H1 (cell line): ENCODE data around the gene RPL38. TPM values are rescaled to one million over a fixed set of nuclear protein-coding genes. Genes with fewer than 3 reads are reported as not detected.

Experiments used
- CTCF ChIA-PET: fragments of 300-600 bp; sonication (Branson Sonifier 250); formaldehyde crosslinking; loops from one replicate; lab custom pipeline; 2021; ENCODE audit not compliant: partially characterized antibody; lab: Charles Lee
- POLR2A ChIA-PET: fragments of 300-600 bp; sonication (Branson Sonifier 250); formaldehyde crosslinking; loops from one replicate; lab custom pipeline; 2021; ENCODE audit warnings: inconsistent platforms; ENCODE audit not compliant: partially characterized antibody; lab: Charles Lee
- DNase-seq, 2 experiments: peaks; one replicate each; pipeline versions ENCODE4 v3.0.0 to v3.0.0-alpha.2; 2010 to 2022; ENCODE audit warnings: low spot score in 2 of 2, low read depth in 1 of 2, mixed read lengths in 1 of 2
- FAIRE-seq: peaks from 2 replicates; lab custom pipeline; 2011; peaks lifted over from hg19 to GRCh38; lab: Jason Lieb, UNC
- H2AFZ ChIP-seq: 2 replicates; pipeline ENCODE4 v1.8.1; 2012; ENCODE audit warnings: low read length, inconsistent platforms
- H2AK5ac ChIP-seq: 2 replicates; pipeline ENCODE4 v1.6.1; 2013; ENCODE audit warnings: low read depth, low read length
- H2BK120ac ChIP-seq: replicated peaks from 2 replicates; pipeline ENCODE3; 2013; ENCODE audit warnings: low read depth, low read length, inconsistent platforms
- H2BK12ac ChIP-seq: 2 replicates; pipeline ENCODE4 v1.6.1; 2013; ENCODE audit warnings: low read depth, low read length
- H2BK15ac ChIP-seq: 2 replicates; pipeline ENCODE4 v1.6.1; 2013; ENCODE audit warnings: low read length
- H2BK20ac ChIP-seq: 2 replicates; pipeline ENCODE4 v1.6.1; 2013; ENCODE audit warnings: low read length
- H2BK5ac ChIP-seq: 2 replicates; pipeline ENCODE4 v1.6.1; 2013; ENCODE audit warnings: low read depth, low read length
- H3K14ac ChIP-seq: 2 replicates; pipeline ENCODE4 v1.6.1; 2013; ENCODE audit warnings: inconsistent platforms; ENCODE audit not compliant: insufficient read length
- H3K18ac ChIP-seq: 2 replicates; pipeline ENCODE4 v1.6.1; 2013; ENCODE audit warnings: low read length; ENCODE audit errors: extremely low read depth
- H3K23ac ChIP-seq: 2 replicates; pipeline ENCODE4 v1.6.1; 2013; ENCODE audit warnings: inconsistent platforms; ENCODE audit not compliant: insufficient read length
- H3K23me2 ChIP-seq: 2 replicates; pipeline ENCODE4 v1.6.1; 2013; ENCODE audit warnings: low read depth, low read length
- H3K27ac ChIP-seq: 2 replicates; pipeline ENCODE4 v1.6.1; 2011; ENCODE audit warnings: low read depth, low read length, inconsistent platforms
- H3K27me3 ChIP-seq, 4 experiments: replicated peaks in 1 of 4; 1 replicate in 1 of 4; 2 replicates in 3 of 4; pipeline versions ENCODE4 v1.6.1 to v1.8.1; 2011 to 2013; ENCODE audit warnings: low read length in 3 of 4, mild to moderate bottlenecking in 3 of 4, inconsistent platforms in 2 of 4, mixed read lengths in 2 of 4, moderate library complexity in 1 of 4; ENCODE audit not compliant: control insufficient read depth in 3 of 4, insufficient read depth in 3 of 4; ENCODE audit errors: extremely low read depth in 1 of 4
- H3K36me3 ChIP-seq, 4 experiments: 2 replicates each; pipeline versions ENCODE4 v1.6.1 to v1.8.1; 2011 to 2013; ENCODE audit warnings: mild to moderate bottlenecking in 4 of 4, low read length in 3 of 4, moderate library complexity in 2 of 4, control low read depth in 1 of 4, inconsistent platforms in 1 of 4; ENCODE audit not compliant: insufficient read depth in 4 of 4, control insufficient read depth in 2 of 4
- H3K4ac ChIP-seq: replicated peaks from 2 replicates; pipeline ENCODE3; 2013; ENCODE audit warnings: low read length, low read depth, mixed read lengths, inconsistent platforms; ENCODE audit not compliant: insufficient read length
- H3K4me1 ChIP-seq, 4 experiments: replicated peaks in 1 of 4; 1 replicate in 1 of 4; 2 replicates in 3 of 4; pipeline versions ENCODE4 v1.6.1 to v1.8.1; 2011 to 2013; ENCODE audit warnings: low read length in 3 of 4, inconsistent platforms in 2 of 4, mixed read lengths in 1 of 4; ENCODE audit not compliant: insufficient read depth in 4 of 4, control insufficient read depth in 3 of 4
- H3K4me2 ChIP-seq, 2 experiments: 2 replicates each; pipeline versions ENCODE4 v1.6.1 to v1.8.1; 2011 to 2013; ENCODE audit warnings: low read depth in 2 of 2, low read length in 2 of 2, control low read depth in 1 of 2, inconsistent platforms in 1 of 2, mild to moderate bottlenecking in 1 of 2; ENCODE audit not compliant: insufficient read depth in 1 of 2
- H3K4me3 ChIP-seq, 4 experiments: fragments of 200-600, 300-600 bp in 1 of 4; sonication (generic), shearing (Covaris generic), sonication (Bioruptor Twin) in 1 of 4; 2 replicates each; pipeline versions ENCODE4 v1.5.1 to v1.8.1; 2011 to 2016; ENCODE audit warnings: low read length in 4 of 4, low read depth in 3 of 4, control low read depth in 2 of 4, inconsistent platforms in 2 of 4, mild to moderate bottlenecking in 2 of 4, mixed read lengths in 1 of 4, moderate library complexity in 1 of 4; ENCODE audit not compliant: insufficient read depth in 2 of 4; ENCODE audit errors: extremely low read depth in 1 of 4
- H3K56ac ChIP-seq: replicated peaks from 2 replicates; pipeline ENCODE3; 2013; ENCODE audit warnings: low read depth, mild to moderate bottlenecking, mixed read lengths, low read length, inconsistent platforms; ENCODE audit not compliant: insufficient read length
- H3K79me1 ChIP-seq: 2 replicates; pipeline ENCODE4 v1.6.1; 2013; ENCODE audit warnings: low read depth, low read length, control low read depth
- H3K79me2 ChIP-seq, 2 experiments: 2 replicates each; pipeline versions ENCODE4 v1.6.1 to v1.8.1; 2012 to 2013; ENCODE audit warnings: low read length in 2 of 2, mild to moderate bottlenecking in 2 of 2, inconsistent platforms in 1 of 2; ENCODE audit not compliant: insufficient read depth in 2 of 2, control insufficient read depth in 1 of 2
- H3K9ac ChIP-seq, 4 experiments: replicated peaks in 1 of 4; 1 replicate in 1 of 4; 2 replicates in 3 of 4; pipeline versions ENCODE4 v1.6.1 to v1.8.1; 2011 to 2013; ENCODE audit warnings: low read depth in 3 of 4, low read length in 3 of 4, control low read depth in 2 of 4, mild to moderate bottlenecking in 2 of 4, moderate library complexity in 2 of 4, inconsistent platforms in 1 of 4; ENCODE audit errors: extremely low read depth in 1 of 4
- H3K9me3 ChIP-seq, 2 experiments: 2 replicates each; pipeline versions ENCODE4 v1.6.1 to v1.8.1; 2012 to 2013; ENCODE audit warnings: mild to moderate bottlenecking in 2 of 2, moderate library complexity in 2 of 2, control low read depth in 1 of 2, inconsistent platforms in 1 of 2, low read depth in 1 of 2, low read length in 1 of 2, mixed read lengths in 1 of 2; ENCODE audit not compliant: insufficient read depth in 2 of 2
- H4K20me1 ChIP-seq, 2 experiments: replicated peaks in 1 of 2; 2 replicates each; pipeline versions ENCODE3 to v1.8.1; 2011 to 2013; ENCODE audit warnings: inconsistent platforms in 2 of 2, low read length in 2 of 2, mild to moderate bottlenecking in 1 of 2; ENCODE audit not compliant: insufficient read depth in 2 of 2, control insufficient read depth in 1 of 2
- H4K5ac ChIP-seq: 2 replicates; pipeline ENCODE4 v1.6.1; 2013; ENCODE audit warnings: low read length, low read depth, mixed read lengths, inconsistent platforms; ENCODE audit not compliant: insufficient read length
- H4K8ac ChIP-seq: 2 replicates; pipeline ENCODE4 v1.8.0; 2013; ENCODE audit warnings: mild to moderate bottlenecking, moderate library complexity, low read length, inconsistent platforms; ENCODE audit not compliant: insufficient read depth; ENCODE audit errors: extremely low read depth
- H4K91ac ChIP-seq: replicated peaks from 2 replicates; pipeline ENCODE3; 2013; ENCODE audit warnings: low read length, mixed read lengths, inconsistent platforms; ENCODE audit not compliant: insufficient read length
- BCL11A ChIP-seq, 2 experiments: IDR thresholded peaks; one replicate each; pipeline ENCODE4 v1.6.1; 2011; ENCODE audit warnings: low read depth in 2 of 2, low read length in 2 of 2, mild to moderate bottlenecking in 2 of 2
- CHD2 ChIP-seq: IDR thresholded peaks from 2 replicates; pipeline ENCODE4 v1.6.1; 2012; ENCODE audit warnings: low read length, improper control_type of control experiment
- EZH2 ChIP-seq: fragments of 200-600 bp; sonication (generic); IDR thresholded peaks from 2 replicates; pipeline ENCODE4 v1.7.1; 2012; ENCODE audit warnings: low read depth, mild to moderate bottlenecking, moderate library complexity, low read length, inconsistent platforms; ENCODE audit not compliant: severe bottlenecking
- HDAC6 ChIP-seq: IDR thresholded peaks from one replicate; pipeline ENCODE4 v1.7.1; 2012; ENCODE audit warnings: low read depth, mild to moderate bottlenecking, inconsistent platforms, low read length, moderate library complexity
- KDM1A ChIP-seq: fragments of 200-600, 300-600 bp; sonication (generic); IDR thresholded peaks from 2 replicates; pipeline ENCODE4 v1.7.1; 2016; ENCODE audit warnings: mild to moderate bottlenecking, low read length, borderline replicate concordance
- KDM4A ChIP-seq: IDR thresholded peaks from one replicate; pipeline ENCODE4 v1.7.1; 2012; ENCODE audit warnings: low read depth, mild to moderate bottlenecking, moderate library complexity, low read length, inconsistent platforms; ENCODE audit not compliant: severe bottlenecking
- SIRT6 ChIP-seq: IDR thresholded peaks from one replicate; pipeline ENCODE4 v1.7.1; 2012; ENCODE audit warnings: low read length, inconsistent platforms
- SIX5 ChIP-seq: IDR thresholded peaks from 2 replicates; pipeline ENCODE4 v1.6.1; 2011; ENCODE audit warnings: mild to moderate bottlenecking, low read depth, low read length
- SUZ12 ChIP-seq: fragments of 200-600 bp; sonication (generic); IDR thresholded peaks from 2 replicates; pipeline ENCODE4 v1.6.1; 2012; ENCODE audit warnings: mild to moderate bottlenecking, inconsistent platforms, low read length, moderate library complexity, mixed read lengths
- whole genome bisulfite sequencing, 2 experiments: shearing (Covaris generic) in 1 of 2; methylation state at CpG; one replicate each; pipeline versions ENCODE4 v1.1.6 to v1.1.7; 2013 to 2015; ENCODE audit warnings: low lambda C conversion rate in 2 of 2, mixed read lengths in 2 of 2, inconsistent platforms in 1 of 2, low coverage in 1 of 2, missing lambda C conversion rate in 1 of 2; ENCODE audit not compliant: insufficient replicate concordance in 2 of 2, insufficient coverage in 1 of 2, insufficient read length in 1 of 2; ENCODE audit errors: extremely low coverage in 1 of 2, missing lambda C conversion rate in 1 of 2; 5-methylcytosine and 5-hydroxymethylcytosine counted together
- polyA plus RNA-seq, 7 experiments: library from polyadenylated mRNA; depleted of rRNA in 3 of 7; stranded (reverse) in 5 of 7; unstranded in 2 of 7; fragments of >200 nt in 5 of 7; fragments of 200-250 nt in 2 of 7; gene quantifications; 1 replicate in 5 of 7; 2 replicates in 1 of 7; 4 replicates in 1 of 7; pipeline versions ENCODE4 v1.2.1 to v1.2.3, GENCODE V29; 2011 to 2013; ENCODE audit warnings: missing spikeins in 2 of 7, mixed read lengths in 2 of 7
- total RNA-seq: library from RNA; stranded (reverse); fragmentation: NEBNext Ultra II Directional; extraction: Animal tissue kit (Norgen Biotek cat#: 25700); gene quantifications from 2 replicates; pipeline ENCODE4 v1.2.1, GENCODE V29; 2021
- TF ChIP-seq, protein P1 (sequence below): IDR thresholded peaks from 2 replicates; pipeline ENCODE4 v1.6.1; 2012; ENCODE audit warnings: inconsistent platforms

The RPL38 gene
- total and polyA plus RNA-seq, 2 of the 8 experiments (the other 6 are each of a cell fraction or from before 2014, with no cell fraction given), result 412 to 1,195 TPM

DNA sequence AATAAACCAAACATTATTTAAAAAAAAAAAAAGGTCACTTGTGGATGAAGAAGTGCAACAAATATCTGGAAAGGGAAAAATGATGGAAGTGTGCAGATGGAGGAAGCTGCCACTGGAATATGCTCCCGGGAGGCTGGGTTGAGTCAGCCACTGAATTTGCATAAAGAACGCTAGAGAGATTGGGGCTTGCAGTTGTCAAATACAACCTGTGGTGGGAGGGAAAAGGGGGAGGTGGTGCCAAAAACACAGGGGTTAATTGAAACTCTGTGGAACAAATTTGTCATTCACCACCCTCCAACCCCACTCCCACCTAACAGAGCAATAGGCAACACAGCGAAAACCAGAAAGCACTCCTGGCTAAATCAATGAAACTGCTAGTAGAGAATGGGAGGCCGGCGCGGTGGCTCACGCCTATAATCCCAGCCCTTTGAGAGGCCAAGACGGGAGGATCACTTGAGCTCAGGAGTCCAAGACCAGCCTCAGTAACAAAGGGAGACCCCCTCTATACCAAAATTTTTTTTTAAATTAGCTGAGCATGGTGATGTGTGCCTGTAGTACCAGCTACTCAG, 37.6 kb upstream of the RPL38 start:
- no peaks in the 10 kb centered on the region for H3K79me2 ChIP-seq
- H3K9me3 ChIP-seq, result no peaks in the 10 kb centered on the region
- no peaks in the 10 kb centered on the region for H3K36me3 ChIP-seq
- H2BK20ac ChIP-seq, result no peak overlapping the region
- H3K4ac ChIP-seq, result no peak overlapping the region
- TF ChIP-seq KDM4A (no peak), SIRT6 (no peak), HDAC6 (no peak), BCL11A (IDR thresholded peaks at IDR 0.05; ENCODE audit: low read depth in 2 of 2, low read length in 2 of 2) (no peak), CHD2 (no peak), KDM1A (no peak), EZH2 (no peak), SIX5 (no peak), SUZ12 (no peak)
- TF ChIP-seq, protein P1, sequence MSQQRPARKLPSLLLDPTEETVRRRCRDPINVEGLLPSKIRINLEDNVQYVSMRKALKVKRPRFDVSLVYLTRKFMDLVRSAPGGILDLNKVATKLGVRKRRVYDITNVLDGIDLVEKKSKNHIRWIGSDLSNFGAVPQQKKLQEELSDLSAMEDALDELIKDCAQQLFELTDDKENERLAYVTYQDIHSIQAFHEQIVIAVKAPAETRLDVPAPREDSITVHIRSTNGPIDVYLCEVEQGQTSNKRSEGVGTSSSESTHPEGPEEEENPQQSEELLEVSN, result no peak
- no peak overlapping the region for H4K5ac ChIP-seq
- ChIA-PET CTCF (interaction anchor here (0.6 to 3.2 kb wide), 7 partner anchors 9 to 170 kb away, joined by 3 to 14 read pairs (median 4); no protein-coding TSS in a partner anchor), POLR2A (interaction anchor here (2.0 kb wide), 1 partner anchor 10 kb away, joined by 5 read pairs; no protein-coding TSS in a partner anchor)
- no peak overlapping the region for H2AK5ac ChIP-seq
- H3K4me3 ChIP-seq, result no peak overlapping the region
- WGBS, 2 experiments, result 83% methylated on average over 8 of the region's 8 CpGs; no CpG with 5 or more reads in 1 of the 2 experiments
- H2BK5ac ChIP-seq, result no peak overlapping the region
- no peak overlapping the region for H2BK12ac ChIP-seq
- H4K8ac ChIP-seq, result no peak overlapping the region
- H2BK120ac ChIP-seq, result no peak overlapping the region
- H3K27me3 ChIP-seq, result no peaks in the 10 kb centered on the region
- no peak overlapping the region for H2BK15ac ChIP-seq
- FAIRE-seq (no peak), DNase-seq (no peak)
- H4K20me1 ChIP-seq, result no peaks in the 10 kb centered on the region
- H2AFZ ChIP-seq, result no peak overlapping the region
- H3K4me2 ChIP-seq, result no peak overlapping the region
- H3K27ac ChIP-seq, result no peak overlapping the region
- no peaks in the 10 kb centered on the region for H3K79me1 ChIP-seq
- no peak overlapping the region for H3K9ac ChIP-seq
- H4K91ac ChIP-seq, result no peak overlapping the region
- H3K56ac ChIP-seq, result no peak overlapping the region
- H3K4me1 ChIP-seq, result no peaks in the 10 kb centered on the region; a peak in 3 of 7 replicates
- peaks cover 2% of the 10 kb centered on the region; the same call in 1 of the 2 replicates for H3K23me2 ChIP-seq
- H3K18ac ChIP-seq, result no peak overlapping the region
- no peak overlapping the region for H3K23ac ChIP-seq
- no peak overlapping the region for H3K14ac ChIP-seq
